Fibroblast of mammary gland (primary cell): ENCODE data around the gene NPHP3.

ENCODE experiments used
- DNase-seq: peaks from one replicate; pipeline ENCODE4 v3.0.0-alpha.2; 2010; ENCODE audit warnings: low read depth
- H3K4me3 ChIP-seq: 2 replicates; pipeline ENCODE4 v1.5.1; 2011; ENCODE audit warnings: low read depth, mild to moderate bottlenecking, low read length, moderate library complexity; ENCODE audit not compliant: control insufficient read depth
- TF ChIP-seq, protein P1 (sequence below): conservative IDR thresholded peaks from 2 replicates; pipeline ENCODE4 v1.5.1; 2011; ENCODE audit warnings: low read depth, low read length, inconsistent platforms; ENCODE audit not compliant: control insufficient read depth, insufficient read depth

Gene NPHP3

DNA sequence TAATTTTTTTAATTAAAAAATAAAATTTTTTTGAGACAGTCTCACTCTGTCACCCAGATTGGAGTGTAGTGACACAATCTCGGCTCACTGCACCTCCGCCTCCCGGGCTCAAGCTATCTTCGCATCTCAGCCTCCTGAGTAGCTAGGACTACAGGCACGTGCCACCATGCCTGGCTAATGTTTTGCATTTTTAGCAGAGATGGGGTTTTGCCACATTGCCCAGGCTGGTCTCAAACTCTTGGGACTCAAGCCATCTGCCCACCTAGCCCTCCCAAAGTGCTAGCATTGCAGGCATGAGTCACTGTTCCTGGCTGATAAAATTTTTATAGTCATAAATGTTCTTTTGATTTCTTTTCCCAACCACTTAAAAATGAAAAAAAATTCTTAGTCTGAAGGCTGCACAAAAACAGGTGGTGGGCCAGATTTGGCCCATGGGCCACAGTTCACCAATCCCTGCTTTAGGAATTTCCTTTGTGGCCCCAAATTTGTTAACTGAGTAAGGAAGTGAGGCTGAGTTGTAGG lies 52.9 kb downstream of the NPHP3 start:
- no peak for DNase-seq
- H3K4me3 ChIP-seq, result no peak overlapping the region
- TF ChIP-seq, protein P1, sequence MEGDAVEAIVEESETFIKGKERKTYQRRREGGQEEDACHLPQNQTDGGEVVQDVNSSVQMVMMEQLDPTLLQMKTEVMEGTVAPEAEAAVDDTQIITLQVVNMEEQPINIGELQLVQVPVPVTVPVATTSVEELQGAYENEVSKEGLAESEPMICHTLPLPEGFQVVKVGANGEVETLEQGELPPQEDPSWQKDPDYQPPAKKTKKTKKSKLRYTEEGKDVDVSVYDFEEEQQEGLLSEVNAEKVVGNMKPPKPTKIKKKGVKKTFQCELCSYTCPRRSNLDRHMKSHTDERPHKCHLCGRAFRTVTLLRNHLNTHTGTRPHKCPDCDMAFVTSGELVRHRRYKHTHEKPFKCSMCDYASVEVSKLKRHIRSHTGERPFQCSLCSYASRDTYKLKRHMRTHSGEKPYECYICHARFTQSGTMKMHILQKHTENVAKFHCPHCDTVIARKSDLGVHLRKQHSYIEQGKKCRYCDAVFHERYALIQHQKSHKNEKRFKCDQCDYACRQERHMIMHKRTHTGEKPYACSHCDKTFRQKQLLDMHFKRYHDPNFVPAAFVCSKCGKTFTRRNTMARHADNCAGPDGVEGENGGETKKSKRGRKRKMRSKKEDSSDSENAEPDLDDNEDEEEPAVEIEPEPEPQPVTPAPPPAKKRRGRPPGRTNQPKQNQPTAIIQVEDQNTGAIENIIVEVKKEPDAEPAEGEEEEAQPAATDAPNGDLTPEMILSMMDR, result no peak

GRCh38 chr3:132665230-132665745 lies 56.9 kb downstream of the NPHP3 start:
- TF ChIP-seq, protein P1, result no peak
- no peak for DNase-seq
- H3K4me3 ChIP-seq, result no peak overlapping the region

DNA sequence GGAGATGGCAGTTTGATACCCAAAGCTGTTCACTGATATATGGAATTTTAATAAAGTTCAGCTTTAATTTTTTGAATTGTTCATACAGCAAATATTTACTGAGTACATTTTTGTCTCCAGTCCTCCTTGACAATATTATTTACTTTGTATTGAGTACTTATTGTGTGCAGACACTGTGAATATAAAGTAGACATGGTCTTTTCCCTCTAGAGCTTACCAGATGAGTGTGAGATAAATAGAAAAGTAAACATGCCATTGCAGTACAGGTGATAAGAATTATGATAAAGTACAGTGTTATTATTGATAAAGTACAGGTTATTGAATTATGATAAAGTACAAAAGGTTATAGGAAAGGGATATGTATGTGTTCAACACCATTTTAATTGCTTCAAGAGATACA lies 60.0 kb downstream of the NPHP3 start:
- H3K4me3 ChIP-seq, result no peak overlapping the region
- no peak for DNase-seq
- TF ChIP-seq, protein P1, result no peak

- DNase-seq, result no peak
- TF ChIP-seq, protein P1, result no peak
- peak overlapping the region; percentile 71 for H3K4me3 ChIP-seq
Measured at GRCh38 chr3:132661101-132661500, 61.1 kb downstream of the NPHP3 start.

- TF ChIP-seq, protein P1, result no peak
- peak overlapping the region; percentile 71 for H3K4me3 ChIP-seq
- DNase-seq, result peak; percentile 33
Measured at GRCh38 chr3:132660811-132661070, 61.5 kb downstream of the NPHP3 start.

DNA sequence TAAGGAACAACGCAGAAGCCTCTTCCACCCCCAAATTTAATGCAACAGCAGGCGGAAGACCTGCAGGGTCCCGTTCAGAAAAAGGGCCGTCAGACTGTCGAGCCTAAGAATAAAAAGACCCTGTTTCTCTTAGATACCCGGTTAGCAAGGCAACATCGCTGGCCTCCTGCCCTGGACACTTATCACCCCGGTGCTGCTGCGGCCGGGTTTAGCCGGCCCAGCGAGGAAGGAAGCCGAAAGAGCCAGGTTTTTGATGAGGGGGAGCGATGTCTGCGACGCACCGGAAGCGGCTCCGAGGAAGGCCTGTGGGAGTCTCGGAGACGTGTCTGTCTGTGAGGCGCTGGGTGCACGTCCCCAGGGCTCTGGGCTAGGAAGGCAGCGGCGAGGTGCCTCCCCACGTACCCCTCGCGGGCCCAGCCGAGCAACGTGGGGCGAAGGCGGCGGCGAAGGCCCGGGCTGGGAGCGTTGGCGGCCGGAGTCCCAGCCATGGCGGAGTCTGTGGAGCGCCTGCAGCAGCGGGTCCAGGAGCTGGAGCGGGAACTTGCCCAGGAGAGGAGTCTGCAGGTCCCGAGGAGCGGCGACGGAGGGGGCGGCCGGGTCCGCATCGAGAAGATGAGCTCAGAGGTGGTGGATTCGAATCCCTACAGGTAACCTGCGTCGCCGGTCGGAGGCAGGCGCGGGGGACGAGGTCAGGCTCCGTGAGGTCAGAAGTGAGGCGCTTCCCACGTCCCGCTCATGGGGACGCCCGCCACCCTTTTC lies 62.0 kb downstream of the NPHP3 start, which contains the start of gene UBA5:
TSS of gene UBA5 (plus strand) at position 278 of the 759 bp plus-strand sequence. CDS start at position 487, 209 bp downstream.
- peak; percentile 60 for DNase-seq
- TF ChIP-seq, protein P1, result no peak

More for the DNA sequence above, 62.0 kb downstream of the NPHP3 start, which contains the start of gene UBA5:
- peak within 1 kb of the TSS; percentile 71 for H3K4me3 ChIP-seq
